ENCODE measurements around the gene MACROH2A1. TPM values are rescaled to one million over a fixed set of nuclear protein-coding genes. Genes with fewer than 3 reads are reported as not detected.

The MACROH2A1 gene
- total RNA-seq, 1 donor from 2014 or later = 181 TPM

- no peak for DNase-seq (ENCODE audit: low spot score)
- Mint-ChIP-seq H3K4me3 (ENCODE audit: unreplicated experiment) (no peak overlapping the region), H3K27me3 (ENCODE audit: unreplicated experiment) (no peaks in the 10 kb centered on the region), H3K9me3 (ENCODE audit: unreplicated experiment) (no peaks in the 10 kb centered on the region), H3K4me1 (ENCODE audit: unreplicated experiment) (peaks cover 12% of the 10 kb centered on the region), H3K27ac (ENCODE audit: unreplicated experiment) (no peak overlapping the region), H3K36me3 (ENCODE audit: low read depth, unreplicated experiment) (peaks cover 4% of the 10 kb centered on the region)
- TF ChIP-seq CTCF (IDR thresholded peaks at IDR 0.05; ENCODE audit: unreplicated experiment) = no peak
Measured at GRCh38 chr5:135432113-135432512, 33.1 kb upstream of the MACROH2A1 start.

- peaks cover 10% of the 10 kb centered on the region for H3K4me1 Mint-ChIP-seq (ENCODE audit: unreplicated experiment)
- no peak for TF ChIP-seq CTCF (IDR thresholded peaks at IDR 0.05; ENCODE audit: unreplicated experiment)
- no peak overlapping the region for H3K4me3 Mint-ChIP-seq (ENCODE audit: unreplicated experiment)
- H3K36me3 Mint-ChIP-seq (ENCODE audit: low read depth, unreplicated experiment) = peaks cover 4% of the 10 kb centered on the region
- H3K9me3 Mint-ChIP-seq (ENCODE audit: unreplicated experiment) = no peaks in the 10 kb centered on the region
- H3K27ac Mint-ChIP-seq (ENCODE audit: unreplicated experiment) = no peak overlapping the region
- H3K27me3 Mint-ChIP-seq (ENCODE audit: unreplicated experiment) = no peaks in the 10 kb centered on the region
- no peak for DNase-seq (ENCODE audit: low spot score)
Measured at GRCh38 chr5:135430135-135430437, 31.1 kb upstream of the MACROH2A1 start.

GRCh38 chr5:135429301-135430134, 30.5 kb upstream of the MACROH2A1 start:
- TF ChIP-seq CTCF (IDR thresholded peaks at IDR 0.05; ENCODE audit: unreplicated experiment) = no peak
- DNase-seq (ENCODE audit: low spot score) = no peak
- H3K36me3 Mint-ChIP-seq (ENCODE audit: low read depth, unreplicated experiment) = peaks cover 4% of the 10 kb centered on the region
- no peak overlapping the region for H3K27ac Mint-ChIP-seq (ENCODE audit: unreplicated experiment)
- peaks cover 7% of the 10 kb centered on the region for H3K4me1 Mint-ChIP-seq (ENCODE audit: unreplicated experiment)
- H3K4me3 Mint-ChIP-seq (ENCODE audit: unreplicated experiment) = no peak overlapping the region
- no peaks in the 10 kb centered on the region for H3K27me3 Mint-ChIP-seq (ENCODE audit: unreplicated experiment)
- H3K9me3 Mint-ChIP-seq (ENCODE audit: unreplicated experiment) = no peaks in the 10 kb centered on the region

GRCh38 chr5:135428586-135428985, 29.6 kb upstream of the MACROH2A1 start:
- no peaks in the 10 kb centered on the region for H3K27me3 Mint-ChIP-seq (ENCODE audit: unreplicated experiment)
- DNase-seq (ENCODE audit: low spot score) = no peak

More at GRCh38 chr5:135428586-135428985, 29.6 kb upstream of the MACROH2A1 start:
- peaks cover 4% of the 10 kb centered on the region for H3K36me3 Mint-ChIP-seq (ENCODE audit: low read depth, unreplicated experiment)
- H3K4me3 Mint-ChIP-seq (ENCODE audit: unreplicated experiment) = no peak overlapping the region
- no peak for TF ChIP-seq CTCF (IDR thresholded peaks at IDR 0.05; ENCODE audit: unreplicated experiment)
- H3K27ac Mint-ChIP-seq (ENCODE audit: unreplicated experiment) = no peak overlapping the region
- no peaks in the 10 kb centered on the region for H3K9me3 Mint-ChIP-seq (ENCODE audit: unreplicated experiment)
- H3K4me1 Mint-ChIP-seq (ENCODE audit: unreplicated experiment) = peaks cover 2% of the 10 kb centered on the region

Data from endothelial cell (in vitro differentiated cells).